HEK293 (cell line): ENCODE data around the gene OPHN1.

Source experiments
- CTCF ChIA-PET: fragments of 350-600 bp; formaldehyde crosslinking; extraction: SDS; loops from one replicate; lab custom pipeline; 2021; ENCODE audit warnings: antibody characterized with exemption; lab: Yijun Ruan, JAX
- POLR2A ChIA-PET: fragments of 300-600 bp; formaldehyde crosslinking; extraction: SDS; loops from one replicate; lab custom pipeline; 2020; ENCODE audit warnings: antibody characterized with exemption, inconsistent platforms; lab: Yijun Ruan, JAX
- H3K27ac ChIP-seq: fragments of 200-500 bp; sonication (Bioruptor generic); 2 replicates; pipeline ENCODE4 v1.5.1; 2014; ENCODE audit warnings: low read depth, low read length, control low read depth, inconsistent platforms; ENCODE audit errors: extremely low read depth
- H3K36me3 ChIP-seq, 2 experiments: fragments of 200-500 bp in 1 of 2; sonication (Bioruptor generic) in 1 of 2; 1 replicate in 1 of 2; 2 replicates in 1 of 2; pipeline ENCODE4 v1.5.1; 2014 to 2017; ENCODE audit warnings: inconsistent platforms in 2 of 2, low read length in 2 of 2; ENCODE audit not compliant: control insufficient read depth in 2 of 2, insufficient read depth in 1 of 2
- H3K4me1 ChIP-seq: fragments of 200-500 bp; sonication (Bioruptor generic); 2 replicates; pipeline ENCODE4 v1.5.1; 2014; ENCODE audit warnings: mild to moderate bottlenecking, low read length, inconsistent platforms; ENCODE audit not compliant: control insufficient read depth, insufficient read depth
- H3K4me3 ChIP-seq: 2 replicates; pipeline ENCODE4 v1.5.1; 2011; ENCODE audit warnings: low read depth, mild to moderate bottlenecking, control low read depth, low read length, moderate library complexity
- H3K9me3 ChIP-seq: fragments of 200-500 bp; sonication (Bioruptor generic); 2 replicates; pipeline ENCODE4 v1.5.1; 2014; ENCODE audit warnings: low read depth, low read length, inconsistent platforms; ENCODE audit not compliant: control insufficient read depth, insufficient read depth
- ATF2 ChIP-seq: fragments of 450-650 bp; formaldehyde crosslinking; IDR thresholded peaks from 2 replicates; pipeline ENCODE4 v1.5.1; 2016; ENCODE audit warnings: missing biosample characterization, missing genetic modification characterization, low read depth
- MZF1 ChIP-seq: fragments of 450-650 bp; formaldehyde crosslinking; IDR thresholded peaks from 2 replicates; pipeline ENCODE4 v1.5.1; 2017; ENCODE audit warnings: missing biosample characterization, missing genetic modification characterization, borderline replicate concordance
- TRIM28 ChIP-seq: IDR thresholded peaks from 2 replicates; pipeline ENCODE4 v1.6.1; 2011; ENCODE audit warnings: low read length, control low read depth, borderline replicate concordance
- YY2 ChIP-seq: fragments of 450-650 bp; formaldehyde crosslinking; IDR thresholded peaks from 2 replicates; pipeline ENCODE4 v1.5.1; 2016; ENCODE audit warnings: missing biosample characterization, missing genetic modification characterization
- ZNF10 ChIP-seq: fragments of 450-650 bp; formaldehyde crosslinking; IDR thresholded peaks from 2 replicates; pipeline ENCODE4 v1.5.1; 2017; ENCODE audit warnings: missing biosample characterization, missing genetic modification characterization
- ZNF214 ChIP-seq: fragments of 450-650 bp; formaldehyde crosslinking; IDR thresholded peaks from 2 replicates; pipeline ENCODE4 v1.5.1; 2017; ENCODE audit warnings: missing biosample characterization, mild to moderate bottlenecking, missing genetic modification characterization, borderline replicate concordance
- ZNF221 ChIP-seq: fragments of 450-650 bp; formaldehyde crosslinking; IDR thresholded peaks from 2 replicates; pipeline ENCODE4 v1.5.1; 2017; ENCODE audit warnings: missing biosample characterization, missing genetic modification characterization, borderline replicate concordance
- ZNF324 ChIP-seq: fragments of 450-650 bp; formaldehyde crosslinking; IDR thresholded peaks from 2 replicates; pipeline ENCODE4 v1.5.1; 2016; ENCODE audit warnings: missing biosample characterization, missing genetic modification characterization
- ZNF350 ChIP-seq: fragments of 450-650 bp; formaldehyde crosslinking; IDR thresholded peaks from 2 replicates; pipeline ENCODE4 v1.5.0; 2017; ENCODE audit warnings: missing biosample characterization, mild to moderate bottlenecking, missing genetic modification characterization
- ZNF354C ChIP-seq: fragments of 450-650 bp; formaldehyde crosslinking; IDR thresholded peaks from 2 replicates; pipeline ENCODE4 v1.5.1; 2016; ENCODE audit warnings: missing biosample characterization, missing genetic modification characterization, low read depth, borderline replicate concordance
- ZNF48 ChIP-seq: fragments of 450-650 bp; formaldehyde crosslinking; IDR thresholded peaks from 2 replicates; pipeline ENCODE4 v1.5.1; 2016; ENCODE audit warnings: missing biosample characterization, missing genetic modification characterization
- ZNF549 ChIP-seq: fragments of 450-650 bp; IDR thresholded peaks from 2 replicates; pipeline ENCODE4 v1.5.1; 2018; ENCODE audit warnings: missing biosample characterization, missing genetic modification characterization, mild to moderate bottlenecking, inconsistent platforms, moderate library complexity
- ZNF600 ChIP-seq: fragments of 450-650 bp; formaldehyde crosslinking; IDR thresholded peaks from 2 replicates; pipeline ENCODE4 v1.5.1; 2016; ENCODE audit warnings: missing biosample characterization, missing genetic modification characterization
- ZNF621 ChIP-seq: fragments of 450-650 bp; formaldehyde crosslinking; IDR thresholded peaks from 2 replicates; pipeline ENCODE4 v1.5.1; 2017; ENCODE audit warnings: missing biosample characterization, missing genetic modification characterization
- ZNF624 ChIP-seq: fragments of 450-650 bp; formaldehyde crosslinking; IDR thresholded peaks from 2 replicates; pipeline ENCODE4 v1.5.1; 2017; ENCODE audit warnings: missing biosample characterization, missing genetic modification characterization
- ZNF645 ChIP-seq: fragments of 450-650 bp; formaldehyde crosslinking; IDR thresholded peaks from 2 replicates; pipeline ENCODE4; 2016; ENCODE audit warnings: missing biosample characterization, missing genetic modification characterization
- ZNF654 ChIP-seq: fragments of 450-650 bp; formaldehyde crosslinking; IDR thresholded peaks from 2 replicates; pipeline ENCODE4 v1.5.1; 2016; ENCODE audit warnings: low read depth, missing biosample characterization, missing genetic modification characterization
- ZNF670 ChIP-seq: fragments of 450-650 bp; formaldehyde crosslinking; IDR thresholded peaks from 2 replicates; pipeline ENCODE4 v1.5.1; 2016; ENCODE audit warnings: missing biosample characterization, missing genetic modification characterization, low read depth
- ZSCAN23 ChIP-seq: fragments of 450-650 bp; formaldehyde crosslinking; IDR thresholded peaks from 2 replicates; pipeline ENCODE4 v1.5.1; 2016; ENCODE audit warnings: missing biosample characterization, missing genetic modification characterization
- TF ChIP-seq, protein P1 (sequence below): fragments of 450-650 bp; formaldehyde crosslinking; IDR thresholded peaks from 2 replicates; pipeline ENCODE4 v1.5.1; 2016; ENCODE audit warnings: missing biosample characterization, missing genetic modification characterization
- TF ChIP-seq, protein P2 (sequence below): fragments of 450-650 bp; formaldehyde crosslinking; IDR thresholded peaks from 2 replicates; pipeline ENCODE4 v1.5.1; 2016; ENCODE audit warnings: missing biosample characterization, missing genetic modification characterization
- TF ChIP-seq, protein P3 (sequence below): fragments of 450-650 bp; IDR thresholded peaks from 2 replicates; pipeline ENCODE4 v1.5.1; 2018; ENCODE audit warnings: missing biosample characterization, mild to moderate bottlenecking, missing genetic modification characterization

Gene OPHN1

DNA sequence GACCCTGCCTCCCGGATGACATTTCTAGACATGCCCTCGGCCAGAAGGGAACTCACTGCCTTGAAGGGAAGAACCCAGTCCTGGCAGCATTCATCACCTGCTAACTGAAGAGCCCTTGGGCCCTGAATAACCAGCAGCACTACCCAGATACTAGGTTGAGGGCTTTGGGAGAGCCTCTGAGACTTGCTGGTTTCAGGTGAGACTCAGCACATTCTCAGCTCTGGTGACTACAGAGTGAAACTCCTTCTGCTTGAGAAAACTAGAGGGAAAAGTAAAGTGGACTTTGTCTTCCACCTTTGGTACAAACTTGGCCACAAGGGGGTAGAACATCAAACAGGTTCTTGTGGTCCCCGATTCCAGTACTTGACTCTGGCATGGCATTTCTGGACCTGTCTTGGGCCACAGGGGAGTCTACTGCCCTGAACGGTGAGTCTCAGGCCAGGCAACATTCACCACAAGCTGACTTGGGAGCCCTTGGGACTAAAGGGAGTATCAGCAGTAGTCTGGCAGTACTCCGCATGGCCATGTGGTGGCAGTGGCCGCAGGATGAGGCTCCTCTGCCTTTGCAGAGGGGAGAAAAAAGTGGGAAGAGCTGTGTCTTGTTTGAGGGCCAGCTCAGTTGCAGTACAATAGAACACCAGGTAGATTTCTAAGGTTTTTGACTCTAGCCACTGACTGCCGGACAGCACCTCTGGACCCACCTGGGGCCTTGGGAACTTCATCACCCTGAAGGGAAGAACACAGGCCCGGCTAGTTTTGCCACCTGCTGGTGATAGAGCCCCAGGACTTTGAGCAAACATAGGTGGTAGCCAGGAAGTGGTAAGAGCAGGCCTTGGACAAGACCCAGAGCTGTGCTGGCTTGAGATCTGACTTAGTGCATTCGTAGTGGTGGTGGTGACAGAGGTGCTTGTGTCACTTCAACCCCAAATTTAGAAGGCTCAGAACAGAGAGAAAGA lies 414.8 kb downstream of the OPHN1 start:
- TF ChIP-seq ZNF600 (tag by site-specific recombination), result no peak
- TF ChIP-seq, protein P1, sequence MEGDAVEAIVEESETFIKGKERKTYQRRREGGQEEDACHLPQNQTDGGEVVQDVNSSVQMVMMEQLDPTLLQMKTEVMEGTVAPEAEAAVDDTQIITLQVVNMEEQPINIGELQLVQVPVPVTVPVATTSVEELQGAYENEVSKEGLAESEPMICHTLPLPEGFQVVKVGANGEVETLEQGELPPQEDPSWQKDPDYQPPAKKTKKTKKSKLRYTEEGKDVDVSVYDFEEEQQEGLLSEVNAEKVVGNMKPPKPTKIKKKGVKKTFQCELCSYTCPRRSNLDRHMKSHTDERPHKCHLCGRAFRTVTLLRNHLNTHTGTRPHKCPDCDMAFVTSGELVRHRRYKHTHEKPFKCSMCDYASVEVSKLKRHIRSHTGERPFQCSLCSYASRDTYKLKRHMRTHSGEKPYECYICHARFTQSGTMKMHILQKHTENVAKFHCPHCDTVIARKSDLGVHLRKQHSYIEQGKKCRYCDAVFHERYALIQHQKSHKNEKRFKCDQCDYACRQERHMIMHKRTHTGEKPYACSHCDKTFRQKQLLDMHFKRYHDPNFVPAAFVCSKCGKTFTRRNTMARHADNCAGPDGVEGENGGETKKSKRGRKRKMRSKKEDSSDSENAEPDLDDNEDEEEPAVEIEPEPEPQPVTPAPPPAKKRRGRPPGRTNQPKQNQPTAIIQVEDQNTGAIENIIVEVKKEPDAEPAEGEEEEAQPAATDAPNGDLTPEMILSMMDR (tag by site-specific recombination), result 0 out of 2 replicates have a peak, but pooled peaks have one; percentile 45
- TF ChIP-seq ZSCAN23 (tag by site-specific recombination), result no peak
- TF ChIP-seq ZNF624 (tag by site-specific recombination), result no peak
- TF ChIP-seq, protein P2, sequence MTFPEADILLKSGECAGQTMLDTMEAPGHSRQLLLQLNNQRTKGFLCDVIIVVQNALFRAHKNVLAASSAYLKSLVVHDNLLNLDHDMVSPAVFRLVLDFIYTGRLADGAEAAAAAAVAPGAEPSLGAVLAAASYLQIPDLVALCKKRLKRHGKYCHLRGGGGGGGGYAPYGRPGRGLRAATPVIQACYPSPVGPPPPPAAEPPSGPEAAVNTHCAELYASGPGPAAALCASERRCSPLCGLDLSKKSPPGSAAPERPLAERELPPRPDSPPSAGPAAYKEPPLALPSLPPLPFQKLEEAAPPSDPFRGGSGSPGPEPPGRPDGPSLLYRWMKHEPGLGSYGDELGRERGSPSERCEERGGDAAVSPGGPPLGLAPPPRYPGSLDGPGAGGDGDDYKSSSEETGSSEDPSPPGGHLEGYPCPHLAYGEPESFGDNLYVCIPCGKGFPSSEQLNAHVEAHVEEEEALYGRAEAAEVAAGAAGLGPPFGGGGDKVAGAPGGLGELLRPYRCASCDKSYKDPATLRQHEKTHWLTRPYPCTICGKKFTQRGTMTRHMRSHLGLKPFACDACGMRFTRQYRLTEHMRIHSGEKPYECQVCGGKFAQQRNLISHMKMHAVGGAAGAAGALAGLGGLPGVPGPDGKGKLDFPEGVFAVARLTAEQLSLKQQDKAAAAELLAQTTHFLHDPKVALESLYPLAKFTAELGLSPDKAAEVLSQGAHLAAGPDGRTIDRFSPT (tag by site-specific recombination), result no peak
- peak; percentile 28 for TF ChIP-seq ZNF654 (tag by site-specific recombination)
- ChIA-PET POLR2A (no interaction called here), CTCF (interaction anchor here (0.6 to 3.0 kb wide), 11 partner anchors 8 to 1845 kb away, joined by 3 to 15 read pairs (median 3); no protein-coding TSS in a partner anchor)
- Histone ChIP-seq H3K4me1 (no peaks in the 10 kb centered on the region), H3K9me3 (no peaks in the 10 kb centered on the region), H3K4me3 (no peak overlapping the region), H3K27ac (no peak overlapping the region), H3K36me3 (no peaks in the 10 kb centered on the region)

GRCh38 chrX:67998540-67998939 lies 434.8 kb downstream of the OPHN1 start:
- Histone ChIP-seq H3K4me3 (no peak overlapping the region), H3K36me3 (no peaks in the 10 kb centered on the region), H3K27ac (no peak overlapping the region)
- CTCF ChIA-PET, result no interaction called here
- TF ChIP-seq ZNF350 (tag by site-specific recombination) (no peak), ZNF645 (tag by site-specific recombination) (no peak), ZNF221 (tag by site-specific recombination) (no peak), TRIM28 (no peak), ZNF48 (tag by site-specific recombination) (no peak), ATF2 (no peak), ZNF354C (no peak), ZNF621 (tag by site-specific recombination) (no peak), YY2 (tag by site-specific recombination) (no peak), ZNF214 (tag by site-specific recombination) (no peak), ZNF549 (no peak), ZNF10 (no peak), MZF1 (tag by site-specific recombination) (no peak), ZNF324 (tag by site-specific recombination) (no peak), ZNF670 (tag by site-specific recombination) (no peak)
- TF ChIP-seq, protein P3, sequence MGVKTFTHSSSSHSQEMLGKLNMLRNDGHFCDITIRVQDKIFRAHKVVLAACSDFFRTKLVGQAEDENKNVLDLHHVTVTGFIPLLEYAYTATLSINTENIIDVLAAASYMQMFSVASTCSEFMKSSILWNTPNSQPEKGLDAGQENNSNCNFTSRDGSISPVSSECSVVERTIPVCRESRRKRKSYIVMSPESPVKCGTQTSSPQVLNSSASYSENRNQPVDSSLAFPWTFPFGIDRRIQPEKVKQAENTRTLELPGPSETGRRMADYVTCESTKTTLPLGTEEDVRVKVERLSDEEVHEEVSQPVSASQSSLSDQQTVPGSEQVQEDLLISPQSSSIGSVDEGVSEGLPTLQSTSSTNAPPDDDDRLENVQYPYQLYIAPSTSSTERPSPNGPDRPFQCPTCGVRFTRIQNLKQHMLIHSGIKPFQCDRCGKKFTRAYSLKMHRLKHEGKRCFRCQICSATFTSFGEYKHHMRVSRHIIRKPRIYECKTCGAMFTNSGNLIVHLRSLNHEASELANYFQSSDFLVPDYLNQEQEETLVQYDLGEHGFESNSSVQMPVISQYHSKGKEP, result no peak
- TF ChIP-seq, all 188 proteins: peak for 0
- POLR2A ChIA-PET, result no interaction called here
- peaks cover 7% of the 10 kb centered on the region for H3K9me3 ChIP-seq
- H3K4me1 ChIP-seq, result no peaks in the 10 kb centered on the region
